Chondrocyte (in vitro differentiated cells): ENCODE results near the gene SEMA3G. TPM values are rescaled to one million over a fixed set of nuclear protein-coding genes. Genes with fewer than 3 reads are reported as not detected.

ENCODE experiments used
- DNase-seq: peaks from one replicate; pipeline ENCODE4 v3.0.0; 2021; ENCODE audit warnings: mixed read lengths, low spot score
- H3K27ac Mint-ChIP-seq: one replicate; pipeline ENCODE4 v1.8.0; 2021; ENCODE audit warnings: mild to moderate bottlenecking, moderate library complexity, mixed read lengths; ENCODE audit not compliant: unreplicated experiment
- H3K27me3 Mint-ChIP-seq: 2 replicates; pipeline ENCODE4 v1.8.0; 2021; ENCODE audit warnings: low read depth, mixed read lengths
- H3K36me3 Mint-ChIP-seq: 2 replicates; pipeline ENCODE4 v1.8.0; 2021; ENCODE audit warnings: low read depth, mixed read lengths
- H3K4me1 Mint-ChIP-seq: 2 replicates; pipeline ENCODE4 v1.8.0; 2021; ENCODE audit warnings: low read depth, mild to moderate bottlenecking, mixed read lengths
- H3K4me3 Mint-ChIP-seq: one replicate; pipeline ENCODE4 v1.8.0; 2021; ENCODE audit warnings: mild to moderate bottlenecking, moderate library complexity, mixed read lengths; ENCODE audit not compliant: unreplicated experiment
- H3K9me3 Mint-ChIP-seq: 2 replicates; pipeline ENCODE4 v1.8.0; 2021; ENCODE audit warnings: low read depth, mixed read lengths
- total RNA-seq: library from RNA; stranded (reverse); gene quantifications from 3 replicates; pipeline ENCODE4 v1.2.1, GENCODE V29; 2021
- TF ChIP-seq, protein P1 (sequence below): fragments of 200-600 bp; sonication (generic); IDR thresholded peaks from 2 replicates; pipeline ENCODE4 v1.5.0; 2021; ENCODE audit warnings: antibody characterized with exemption, mild to moderate bottlenecking, moderate library complexity

The SEMA3G gene
- total RNA-seq, 1 donor from 2014 or later = 0.17 TPM

DNA sequence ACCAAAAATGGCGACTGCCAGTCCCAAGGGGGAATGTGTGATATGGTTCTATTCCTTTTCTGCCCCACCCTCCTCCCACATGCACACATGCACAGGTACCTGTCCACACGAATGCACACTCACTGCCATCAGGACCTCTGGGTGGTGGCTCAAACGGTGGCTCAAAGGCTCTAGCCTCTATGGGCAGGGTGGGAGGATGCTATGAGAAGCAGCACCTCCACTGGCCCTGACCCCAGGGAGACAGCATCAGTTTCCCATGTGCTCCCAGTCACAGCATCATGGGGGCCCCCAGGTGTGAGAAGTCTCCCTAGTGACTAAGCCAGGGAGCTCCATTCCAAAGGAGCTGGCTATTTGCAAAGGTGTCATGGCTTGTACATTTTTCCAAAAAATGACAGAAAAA, 15.9 kb downstream of the SEMA3G start:
- H3K4me3 Mint-ChIP-seq = no peak overlapping the region
- no peaks in the 10 kb centered on the region for H3K27me3 Mint-ChIP-seq
- DNase-seq = peak; percentile 18
- no peaks in the 10 kb centered on the region for H3K9me3 Mint-ChIP-seq
- TF ChIP-seq, protein P1, sequence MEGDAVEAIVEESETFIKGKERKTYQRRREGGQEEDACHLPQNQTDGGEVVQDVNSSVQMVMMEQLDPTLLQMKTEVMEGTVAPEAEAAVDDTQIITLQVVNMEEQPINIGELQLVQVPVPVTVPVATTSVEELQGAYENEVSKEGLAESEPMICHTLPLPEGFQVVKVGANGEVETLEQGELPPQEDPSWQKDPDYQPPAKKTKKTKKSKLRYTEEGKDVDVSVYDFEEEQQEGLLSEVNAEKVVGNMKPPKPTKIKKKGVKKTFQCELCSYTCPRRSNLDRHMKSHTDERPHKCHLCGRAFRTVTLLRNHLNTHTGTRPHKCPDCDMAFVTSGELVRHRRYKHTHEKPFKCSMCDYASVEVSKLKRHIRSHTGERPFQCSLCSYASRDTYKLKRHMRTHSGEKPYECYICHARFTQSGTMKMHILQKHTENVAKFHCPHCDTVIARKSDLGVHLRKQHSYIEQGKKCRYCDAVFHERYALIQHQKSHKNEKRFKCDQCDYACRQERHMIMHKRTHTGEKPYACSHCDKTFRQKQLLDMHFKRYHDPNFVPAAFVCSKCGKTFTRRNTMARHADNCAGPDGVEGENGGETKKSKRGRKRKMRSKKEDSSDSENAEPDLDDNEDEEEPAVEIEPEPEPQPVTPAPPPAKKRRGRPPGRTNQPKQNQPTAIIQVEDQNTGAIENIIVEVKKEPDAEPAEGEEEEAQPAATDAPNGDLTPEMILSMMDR = no peak
- no peaks in the 10 kb centered on the region for H3K36me3 Mint-ChIP-seq
- no peaks in the 10 kb centered on the region for H3K4me1 Mint-ChIP-seq
- H3K27ac Mint-ChIP-seq = no peak overlapping the region

DNA sequence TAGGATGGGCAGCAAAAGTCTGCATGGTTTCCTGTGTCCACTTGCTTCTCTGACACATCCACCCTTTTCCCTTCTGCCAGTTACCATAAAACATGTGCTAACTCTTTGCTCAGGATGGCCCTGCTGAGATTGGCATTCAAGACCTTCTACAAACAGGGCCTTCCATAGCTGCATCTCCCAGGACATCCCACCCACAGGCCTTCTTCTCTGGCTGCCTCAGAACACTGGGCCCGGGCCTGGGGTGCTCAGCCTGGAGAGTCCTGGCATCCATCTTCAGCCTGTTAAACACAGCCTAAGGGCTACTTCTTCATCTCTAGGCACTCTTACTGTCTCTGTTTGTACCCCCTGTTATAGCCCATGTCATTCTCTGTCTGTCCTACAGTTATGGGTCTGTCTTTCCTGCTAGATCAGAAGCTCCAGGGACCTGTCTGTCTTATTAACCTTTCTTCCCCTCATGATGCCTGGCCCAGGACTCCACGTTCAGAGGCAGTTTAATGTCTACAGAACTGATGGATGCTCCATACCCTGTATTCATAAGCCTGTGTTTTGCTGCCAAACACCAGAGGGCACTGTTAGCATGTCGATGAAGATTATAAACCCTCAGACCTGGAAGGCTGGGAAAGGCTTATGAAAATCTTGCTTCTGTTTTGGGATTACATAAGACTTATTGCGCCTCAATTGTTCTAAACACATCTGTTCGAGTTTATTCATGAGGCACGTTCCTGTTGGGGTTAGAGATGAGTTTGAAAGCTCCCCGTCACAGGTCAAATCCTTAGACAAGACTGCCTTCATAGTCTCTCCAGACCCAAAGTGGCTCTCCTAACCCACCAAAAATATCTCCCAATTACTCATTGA, 16.5 kb downstream of the SEMA3G start:
- Mint-ChIP-seq H3K4me1 (no peaks in the 10 kb centered on the region), H3K4me3 (no peak overlapping the region), H3K36me3 (no peaks in the 10 kb centered on the region), H3K27me3 (no peaks in the 10 kb centered on the region), H3K27ac (no peak overlapping the region), H3K9me3 (no peaks in the 10 kb centered on the region)
- TF ChIP-seq, protein P1 = peak; percentile 89
- DNase-seq = no peak

DNA sequence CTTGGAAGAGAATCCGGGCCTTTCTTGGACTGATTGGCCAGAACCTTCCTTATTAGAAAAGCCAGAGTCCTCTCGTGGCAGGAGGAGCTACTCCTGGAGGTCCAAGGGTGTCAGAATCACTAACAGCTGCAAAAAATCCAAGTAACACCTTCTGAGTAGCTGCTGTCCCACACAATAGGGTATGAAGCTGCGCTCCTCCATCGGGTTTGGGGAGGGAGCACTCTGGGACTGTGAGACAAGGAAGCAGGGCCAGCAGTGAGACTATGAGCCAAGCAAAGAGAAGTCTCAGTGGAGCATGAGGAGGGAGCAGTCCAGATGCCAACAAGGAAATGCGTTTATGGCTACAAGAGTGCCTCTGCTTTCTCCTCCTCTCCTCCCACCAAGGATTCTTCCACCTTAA, 21.7 kb downstream of the SEMA3G start:
- peak; percentile 15 for DNase-seq
- Mint-ChIP-seq H3K36me3 (peaks cover 3% of the 10 kb centered on the region), H3K4me3 (no peak overlapping the region), H3K4me1 (no peaks in the 10 kb centered on the region), H3K9me3 (no peaks in the 10 kb centered on the region), H3K27me3 (no peaks in the 10 kb centered on the region), H3K27ac (no peak overlapping the region)
- TF ChIP-seq, protein P1 = no peak

DNA sequence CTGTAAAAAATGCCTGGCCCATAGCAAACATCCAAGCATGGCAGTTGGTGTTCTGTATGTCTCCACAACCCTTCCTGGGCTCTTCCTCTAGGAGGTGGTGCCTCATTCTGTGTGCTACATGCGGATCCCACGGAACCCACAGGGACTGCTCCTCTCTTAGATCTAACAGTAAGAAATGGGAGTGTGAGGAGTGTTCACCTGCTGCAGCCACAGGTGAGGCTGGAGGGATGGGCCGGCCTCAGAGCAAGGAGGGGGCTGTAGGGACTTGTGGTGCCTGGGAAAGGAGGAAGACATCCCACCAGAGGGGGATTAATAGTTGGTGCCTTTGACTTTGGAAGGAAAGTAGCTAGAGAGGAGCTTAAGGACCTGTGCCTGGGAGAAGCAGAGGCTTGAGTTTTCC, 22.2 kb downstream of the SEMA3G start:
- Mint-ChIP-seq H3K27me3 (no peaks in the 10 kb centered on the region), H3K27ac (no peak overlapping the region), H3K36me3 (peaks cover 3% of the 10 kb centered on the region), H3K9me3 (no peaks in the 10 kb centered on the region), H3K4me3 (no peak overlapping the region), H3K4me1 (no peaks in the 10 kb centered on the region)
- peak; percentile 63 for DNase-seq
- TF ChIP-seq, protein P1 = no peak

DNA sequence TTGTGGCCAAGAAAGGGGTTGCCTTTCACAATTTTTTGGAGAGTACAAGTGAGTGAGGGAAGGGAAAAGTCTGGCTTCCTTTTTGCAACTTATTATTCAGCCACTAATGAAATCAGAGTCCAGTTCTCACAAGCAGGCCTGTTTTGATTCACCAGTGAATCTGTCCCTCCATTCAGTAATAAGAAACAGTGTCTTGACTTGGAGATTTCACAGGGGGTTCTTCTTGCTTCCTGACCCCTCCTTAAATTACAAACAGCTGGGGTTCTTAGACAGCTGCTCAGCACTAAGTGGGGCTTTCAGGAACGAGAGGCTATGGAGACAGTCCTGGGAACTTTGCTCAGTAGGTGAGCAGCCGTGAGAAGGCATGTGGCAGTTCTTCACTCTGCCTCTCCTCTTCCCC, 24.5 kb downstream of the SEMA3G start:
- Mint-ChIP-seq H3K9me3 (no peaks in the 10 kb centered on the region), H3K27me3 (no peaks in the 10 kb centered on the region), H3K4me3 (no peak overlapping the region), H3K27ac (no peak overlapping the region), H3K36me3 (peaks cover 5% of the 10 kb centered on the region), H3K4me1 (no peaks in the 10 kb centered on the region)
- TF ChIP-seq, protein P1 = no peak
- DNase-seq = peak; percentile 11
